Stomach (tissue), 9 donors: ENCODE results near the gene SMPD1. TPM values are rescaled to one million over a fixed set of nuclear protein-coding genes. Genes with fewer than 3 reads are reported as not detected.
A peak's percentile ranks its signal among the peaks of the same experiment; 100 is the strongest.

Source experiments
- DNase-seq, 2 donors: peaks; one replicate each; pipeline versions ENCODE4 v3.0.0 to v3.0.0-alpha.2; 2013 to 2019
- H3K27ac ChIP-seq, 5 donors: fragments of 200-600 bp in 4 of 5; sonication (generic) in 4 of 5; one replicate each; pipeline ENCODE4 v1.5.1; 2013 to 2019; ENCODE audit warnings: mild to moderate bottlenecking in 1 of 5, moderate library complexity in 1 of 5
- H3K27me3 ChIP-seq, 3 donors: fragments of 200-600 bp; sonication (generic); one replicate each; pipeline ENCODE4 v1.5.1; 2017 to 2019; ENCODE audit warnings: mixed run types in 1 of 3
- H3K36me3 ChIP-seq, 4 donors: fragments of 200-600 bp; sonication (generic); 1 replicate in 3 of 4; 2 replicates in 1 of 4; pipeline ENCODE4 v1.5.1; 2016 to 2019
- H3K4me1 ChIP-seq, 4 donors: fragments of 200-600 bp; sonication (generic); one replicate each; pipeline ENCODE4 v1.5.1; 2016 to 2019
- H3K4me3 ChIP-seq, 4 donors: fragments of 200-600 bp; sonication (generic) in 3 of 4; one replicate each; pipeline ENCODE4 v1.5.1; 2016 to 2019; ENCODE audit warnings: mild to moderate bottlenecking in 1 of 4
- H3K9me3 ChIP-seq, 4 donors: fragments of 200-600 bp; sonication (generic); one replicate each; pipeline ENCODE4 v1.5.1; 2016 to 2019
- EP300 ChIP-seq: sonication (generic); formaldehyde crosslinking; IDR thresholded peaks from one replicate; pipeline ENCODE4 v1.6.1; 2017; ENCODE audit warnings: antibody characterized with exemption
- POLR2A ChIP-seq, 4 donors: fragments of 450-650 bp; IDR thresholded peaks; one replicate each; pipeline ENCODE4 v1.6.1; 2016; ENCODE audit warnings: antibody characterized with exemption in 4 of 4, control low read depth in 2 of 4, mild to moderate bottlenecking in 1 of 4, moderate library complexity in 1 of 4
- POLR2AphosphoS5 ChIP-seq, 3 donors: sonication (generic); formaldehyde crosslinking; IDR thresholded peaks; one replicate each; pipeline ENCODE4 v1.6.1; 2016; ENCODE audit warnings: antibody characterized with exemption in 3 of 3
- WGBS, 5 donors: extraction: QIAGEN DNeasy Blood & Tissue Kit in 3 of 5; methylation state at CpG; one replicate each; pipeline versions ENCODE4 v1.1.5 to v1.1.7; 2013 to 2018; 5-methylcytosine and 5-hydroxymethylcytosine counted together
- intact Hi-C: fragments of 100-400 bp; cut with DNase I; formaldehyde crosslinking; loops from one replicate; pipeline ENCODE4 v1.15.1; 2023; ENCODE audit warnings: low total_unique reads
- polyA plus RNA-seq, 3 donors: library from polyadenylated mRNA; stranded (reverse); fragments of 200-250 nt; gene quantifications; one replicate each; pipeline ENCODE4 v1.2.3, GENCODE V29; 2013
- total RNA-seq, 5 donors: library from RNA; depleted of rRNA; stranded (reverse); fragments of >200 nt; gene quantifications; one replicate each; pipeline versions ENCODE4 v1.1.0 to v1.2.3, GENCODE V29; 2014 to 2016
- TF ChIP-seq, protein P1 (sequence below), 7 experiments: fragments of 450-650 bp in 4 of 7; fragments of 200-600 bp in 3 of 7; sonication (generic) in 3 of 7; IDR thresholded peaks; one replicate each; pipeline ENCODE4 v1.5.1; 2016 to 2019; ENCODE audit warnings: antibody characterized with exemption in 7 of 7, control low read depth in 2 of 7, mild to moderate bottlenecking in 1 of 7
- donor health status: healthy with polysubstance abuse.
- donor health status: Bipolar disorder and iron deficiency.
- donor health status: healthy.

Gene SMPD1
- total and polyA plus RNA-seq, 8 donors = 7.6 to 66.9 (median 18.5) TPM

DNA sequence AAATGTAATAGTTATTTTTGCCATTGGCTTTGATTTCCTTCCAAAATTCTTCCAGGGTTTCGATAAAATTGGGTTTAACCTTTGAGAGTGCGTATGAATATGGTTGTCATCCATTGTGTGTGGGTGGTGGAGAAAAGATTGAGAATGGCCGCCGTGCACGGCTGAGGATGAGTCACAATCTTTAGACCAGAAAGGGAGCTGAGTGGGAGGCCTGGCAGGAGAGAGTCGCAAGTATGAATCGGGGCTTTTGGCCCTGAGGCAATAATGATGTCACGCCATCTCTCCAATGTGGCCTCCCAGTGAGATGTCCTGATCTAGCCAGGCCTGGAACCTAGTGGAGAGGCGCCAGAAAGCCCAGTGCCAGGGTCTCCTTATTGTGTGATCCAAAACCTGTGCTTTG lies 33.1 kb upstream of the SMPD1 start:
- DNase-seq = peak in 1 of 2 donors; percentile 62
- Histone ChIP-seq H3K4me3 (no peak overlapping the region), H3K36me3 (no peaks in the 10 kb centered on the region), H3K9me3 (no peaks in the 10 kb centered on the region), H3K27ac (peak overlapping the region in 4 of 5 donors; percentile 46 to 67 (median 60)), H3K27me3 (no peaks in the 10 kb centered on the region), H3K4me1 (peaks cover 6 to 41% (median 23%) of the 10 kb centered on the region in 4 donors)
- TF ChIP-seq POLR2AphosphoS5 (IDR thresholded peaks at IDR 0.05) = peak in 1 of 3 donors; percentile 42
- TF ChIP-seq, protein P1, sequence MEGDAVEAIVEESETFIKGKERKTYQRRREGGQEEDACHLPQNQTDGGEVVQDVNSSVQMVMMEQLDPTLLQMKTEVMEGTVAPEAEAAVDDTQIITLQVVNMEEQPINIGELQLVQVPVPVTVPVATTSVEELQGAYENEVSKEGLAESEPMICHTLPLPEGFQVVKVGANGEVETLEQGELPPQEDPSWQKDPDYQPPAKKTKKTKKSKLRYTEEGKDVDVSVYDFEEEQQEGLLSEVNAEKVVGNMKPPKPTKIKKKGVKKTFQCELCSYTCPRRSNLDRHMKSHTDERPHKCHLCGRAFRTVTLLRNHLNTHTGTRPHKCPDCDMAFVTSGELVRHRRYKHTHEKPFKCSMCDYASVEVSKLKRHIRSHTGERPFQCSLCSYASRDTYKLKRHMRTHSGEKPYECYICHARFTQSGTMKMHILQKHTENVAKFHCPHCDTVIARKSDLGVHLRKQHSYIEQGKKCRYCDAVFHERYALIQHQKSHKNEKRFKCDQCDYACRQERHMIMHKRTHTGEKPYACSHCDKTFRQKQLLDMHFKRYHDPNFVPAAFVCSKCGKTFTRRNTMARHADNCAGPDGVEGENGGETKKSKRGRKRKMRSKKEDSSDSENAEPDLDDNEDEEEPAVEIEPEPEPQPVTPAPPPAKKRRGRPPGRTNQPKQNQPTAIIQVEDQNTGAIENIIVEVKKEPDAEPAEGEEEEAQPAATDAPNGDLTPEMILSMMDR (IDR thresholded peaks at IDR 0.05) = no peak
- intact Hi-C loops = no loop called here
- WGBS, 5 donors = 46 to 70% (median 56%) methylated on average over 8 to 9 of the region's 9 CpGs

DNA sequence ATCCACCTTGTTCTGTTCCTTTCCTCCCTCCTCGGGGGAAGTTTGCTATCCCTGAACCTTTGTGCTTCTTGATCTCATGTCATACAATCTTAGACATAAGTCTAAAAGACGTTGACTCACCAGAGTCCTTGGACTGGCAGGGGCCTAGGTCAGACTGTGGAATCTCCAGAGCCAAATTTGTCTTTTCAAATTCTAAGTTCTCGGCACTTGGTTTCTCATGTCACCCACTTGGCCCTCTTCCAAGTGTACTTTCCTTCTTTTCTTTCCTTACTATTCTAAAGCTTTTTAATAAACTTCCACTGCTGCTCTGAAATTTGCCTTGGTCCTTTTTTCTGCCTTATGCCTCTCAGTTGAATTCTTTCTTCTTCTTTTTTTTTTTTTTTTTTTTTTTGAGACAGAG lies 30.1 kb upstream of the SMPD1 start:
- TF ChIP-seq, protein P1 (IDR thresholded peaks at IDR 0.05) = no peak
- TF ChIP-seq POLR2A (IDR thresholded peaks at IDR 0.05) = no peak
- no peak for TF ChIP-seq POLR2AphosphoS5 (IDR thresholded peaks at IDR 0.05)
- no peak for TF ChIP-seq EP300
- 58 to 70% (median 64%) methylated on average over 3 of the region's 3 CpGs for WGBS, 5 donors
- Histone ChIP-seq H3K27ac (no peak overlapping the region), H3K4me1 (peaks cover 6 to 43% (median 24%) of the 10 kb centered on the region in 4 donors), H3K4me3 (no peak overlapping the region), H3K36me3 (no peaks in the 10 kb centered on the region), H3K9me3 (no peaks in the 10 kb centered on the region), H3K27me3 (no peaks in the 10 kb centered on the region)
- DNase-seq = no peak
- intact Hi-C loops = loop anchor here (5.0 kb wide), 1 partner anchor 338 kb away; no protein-coding TSS in a partner anchor

DNA sequence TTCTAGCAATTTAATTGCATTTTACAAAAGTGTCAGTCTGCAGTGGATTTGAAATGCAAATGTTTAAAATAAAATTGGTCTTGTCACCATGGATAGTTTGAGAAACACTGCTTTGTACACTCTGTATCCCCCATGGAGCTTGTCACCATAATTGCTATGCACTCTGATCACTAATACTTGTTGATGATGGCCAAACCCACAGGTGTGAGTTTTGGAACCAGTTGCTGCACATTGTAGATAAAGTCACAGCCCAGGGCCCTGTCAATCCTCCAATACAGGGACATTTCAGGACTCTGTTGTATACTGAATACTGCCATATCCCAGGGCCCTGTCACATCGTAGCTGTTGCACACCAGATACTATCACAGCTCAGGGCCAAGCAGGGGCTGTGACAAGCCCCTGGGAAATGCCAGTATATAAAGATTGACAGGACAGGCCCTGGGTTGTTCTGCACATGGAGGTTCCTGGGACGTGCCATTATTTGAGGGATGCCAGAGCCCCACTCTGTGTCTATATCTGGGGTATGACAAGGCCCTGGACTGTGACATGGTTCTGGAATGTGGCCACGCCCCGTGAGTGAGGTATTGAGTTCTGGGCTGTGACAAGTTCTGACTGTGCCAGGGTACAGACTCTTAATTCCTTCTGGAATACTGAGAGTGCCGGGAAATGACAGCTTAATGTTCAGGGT lies 27.9 kb upstream of the SMPD1 start:
- Histone ChIP-seq H3K4me3 (no peak overlapping the region), H3K27me3 (no peaks in the 10 kb centered on the region), H3K36me3 (no peaks in the 10 kb centered on the region), H3K4me1 (peaks cover 0 to 31% (median 19%) of the 10 kb centered on the region in 4 donors), H3K27ac (peak overlapping the region in 3 of 5 donors; percentile 8 to 58 (median 23)), H3K9me3 (no peaks in the 10 kb centered on the region)
- DNase-seq = peak in 1 of 2 donors; percentile 29
- TF ChIP-seq POLR2AphosphoS5 (IDR thresholded peaks at IDR 0.05) = peak in 1 of 3 donors; percentile 26
- no peak for TF ChIP-seq POLR2A (IDR thresholded peaks at IDR 0.05)
- 52 to 65% (median 58%) methylated on average over 5 of the region's 5 CpGs for WGBS, 5 donors
- intact Hi-C loops = loop anchor here (5.0 kb wide), 1 partner anchor 340 kb away; no protein-coding TSS in a partner anchor

DNA sequence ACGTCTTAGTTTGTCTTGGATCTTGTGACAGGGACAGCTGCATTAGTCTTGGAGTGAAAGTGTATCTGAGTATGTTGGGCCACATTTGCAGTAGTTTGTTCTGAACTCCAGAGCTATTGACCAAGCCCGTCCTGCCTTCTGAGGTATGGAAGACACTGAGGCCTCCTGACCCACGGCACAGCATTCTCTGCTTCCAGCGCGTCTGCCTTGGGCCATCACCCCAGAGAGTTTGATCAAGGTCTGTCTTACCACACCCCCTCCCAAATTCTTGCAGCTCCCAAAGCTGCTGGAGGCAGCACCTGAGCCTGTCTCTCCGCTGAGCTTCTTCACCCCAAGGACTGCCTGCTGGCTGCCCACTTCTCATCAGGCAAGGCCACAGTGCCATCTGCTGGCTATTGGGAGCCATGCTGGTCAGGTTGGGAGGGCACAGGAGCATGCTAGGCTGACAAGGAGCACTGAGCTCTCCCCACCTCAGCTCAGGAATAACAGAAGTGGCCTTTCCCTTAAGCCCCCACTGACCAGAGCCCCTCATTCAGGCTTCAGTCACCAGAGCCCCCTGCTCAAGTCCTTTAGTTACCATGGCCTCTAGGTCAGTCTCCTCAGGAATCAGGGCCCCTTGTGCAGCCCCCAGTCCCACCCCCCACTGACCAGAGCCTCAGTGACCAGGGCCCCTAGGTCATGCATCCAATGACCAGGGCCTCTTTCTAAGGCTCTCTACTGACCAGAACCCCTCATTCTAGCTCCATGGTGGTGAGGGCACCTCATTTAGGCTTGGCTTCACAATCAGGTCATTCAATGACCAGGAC lies 27.2 kb upstream of the SMPD1 start:
- DNase-seq = peak; percentile 87 to 93
- Histone ChIP-seq H3K4me3 (no peak overlapping the region), H3K9me3 (no peaks in the 10 kb centered on the region), H3K4me1 (peaks cover 0 to 31% (median 16%) of the 10 kb centered on the region in 4 donors), H3K27me3 (no peaks in the 10 kb centered on the region), H3K36me3 (no peaks in the 10 kb centered on the region), H3K27ac (peak overlapping the region in 3 of 5 donors; percentile 8 to 58 (median 23))
- intact Hi-C loops = loop anchor here (5.0 kb wide), 1 partner anchor 341 kb away; no protein-coding TSS in a partner anchor
- 49 to 70% (median 56%) methylated on average over 6 of the region's 6 CpGs for WGBS, 5 donors
- TF ChIP-seq, protein P1 (IDR thresholded peaks at IDR 0.05) = peak in 5 of 7 experiments; percentile 81 to 87 (median 83)
- no peak for TF ChIP-seq POLR2AphosphoS5 (IDR thresholded peaks at IDR 0.05)
